Measurements from ENCODE around the gene PDE6B.

GRCh38 chr4:589219-589963, 36.0 kb upstream of the PDE6B start:
- TF ChIP-seq POLR2A (IDR thresholded peaks at IDR 0.05; ENCODE audit: low read length) (no peak), GATA1 (IDR thresholded peaks at IDR 0.05; ENCODE audit: low read depth, low read length) (no peak)

Data from erythroblast (primary cell).